HepG2 (cell line): ENCODE data around the gene HMHB1. TPM values are rescaled to one million over a fixed set of nuclear protein-coding genes. Genes with fewer than 3 reads are reported as not detected.
A peak's percentile ranks its signal among the peaks of the same experiment; 100 is the strongest.

Source experiments
- BCL6 ChIP-seq: IDR thresholded peaks from 2 replicates; pipeline ENCODE4 v1.6.1; 2016; ENCODE audit warnings: missing genetic modification reagents, missing compliant biosample characterization
- BORCS8-MEF2B ChIP-seq: sonication (generic); formaldehyde crosslinking; IDR thresholded peaks from 2 replicates; pipeline ENCODE4 v1.8.0; 2022; ENCODE audit warnings: mild to moderate bottlenecking, missing genetic modification reagents
- CERS6 ChIP-seq: sonication (generic); formaldehyde crosslinking; IDR thresholded peaks from 2 replicates; pipeline ENCODE4 v1.5.0; 2020; ENCODE audit warnings: missing genetic modification reagents
- ELF4 ChIP-seq: sonication (generic); formaldehyde crosslinking; IDR thresholded peaks from 2 replicates; pipeline ENCODE4 v1.5.0; 2020; ENCODE audit warnings: missing genetic modification reagents, mild to moderate bottlenecking, moderate library complexity, borderline replicate concordance
- KAT7 ChIP-seq: IDR thresholded peaks from 2 replicates; pipeline ENCODE4 v1.6.1; 2018; ENCODE audit warnings: borderline replicate concordance, missing compliant biosample characterization
- KLF6 ChIP-seq: IDR thresholded peaks from 2 replicates; pipeline ENCODE4 v1.8.0; 2016; ENCODE audit warnings: missing biosample characterization, missing genetic modification reagents
- POGK ChIP-seq: sonication (generic); formaldehyde crosslinking; conservative IDR thresholded peaks from 2 replicates; pipeline ENCODE4 v1.8.0; 2022; ENCODE audit warnings: mild to moderate bottlenecking, moderate library complexity, missing genetic modification reagents
- PRDM4 ChIP-seq: sonication (generic); formaldehyde crosslinking; IDR thresholded peaks from 2 replicates; pipeline ENCODE4 v1.9.0; 2021; ENCODE audit warnings: missing genetic modification reagents, borderline replicate concordance
- SP5 ChIP-seq: IDR thresholded peaks from 2 replicates; pipeline ENCODE4 v1.6.1; 2016; ENCODE audit warnings: low read depth, borderline replicate concordance
- WIZ ChIP-seq: sonication (generic); formaldehyde crosslinking; IDR thresholded peaks from 2 replicates; pipeline ENCODE4 v1.5.1; 2020; ENCODE audit warnings: mild to moderate bottlenecking, missing genetic modification reagents
- ZMAT5 ChIP-seq: sonication (generic); formaldehyde crosslinking; IDR thresholded peaks from 2 replicates; pipeline ENCODE4 v1.5.0; 2020; ENCODE audit warnings: mild to moderate bottlenecking, low read depth, missing genetic modification reagents, borderline replicate concordance
- ZNF275 ChIP-seq: sonication (generic); formaldehyde crosslinking; IDR thresholded peaks from 2 replicates; pipeline ENCODE4 v1.8.0; 2022; ENCODE audit warnings: missing genetic modification reagents, mild to moderate bottlenecking, inconsistent platforms, borderline replicate concordance
- polyA plus RNA-seq, 8 experiments: library from polyadenylated mRNA; depleted of rRNA in 3 of 8; stranded (reverse) in 7 of 8; unstranded in 1 of 8; fragments of >200 nt; fragmentation: Illumina TruSeq in 4 of 8; extraction: Trizol in 4 of 8; gene quantifications; 2 replicates each; pipeline versions ENCODE4 v1.2.1 to v1.2.3, GENCODE V29; 2011 to 2016; ENCODE audit warnings: low read depth in 4 of 8, missing spikeins in 1 of 8, mixed read lengths in 1 of 8; ENCODE audit not compliant: insufficient read depth in 1 of 8
- total RNA-seq, 5 experiments: library from RNA; depleted of rRNA; stranded (reverse); fragments of >200 nt; fragmentation: Illumina TruSeq; extraction: Trizol; gene quantifications; 2 replicates each; pipeline ENCODE4 v1.2.3, GENCODE V29; 2016; ENCODE audit warnings: low read depth in 1 of 5
- TF ChIP-seq, protein P1 (sequence below): sonication (generic); formaldehyde crosslinking; IDR thresholded peaks from 2 replicates; pipeline ENCODE4 v1.4.0; 2020; ENCODE audit warnings: missing genetic modification reagents, borderline replicate concordance
- TF ChIP-seq, protein P2 (sequence below): sonication (generic); formaldehyde crosslinking; IDR thresholded peaks from 2 replicates; pipeline ENCODE4 v1.8.0; 2022; ENCODE audit warnings: missing genetic modification reagents, mild to moderate bottlenecking, borderline replicate concordance

The HMHB1 gene
- total and polyA plus RNA-seq, 2 of the 13 experiments (the other 11 are each of a cell fraction or from before 2014, with no cell fraction given) = not detected

- no peak for TF ChIP-seq POGK
- TF ChIP-seq BORCS8-MEF2B (CRISPR knock-in tag) = no peak
- no peak for TF ChIP-seq CERS6 (CRISPR knock-in tag)
- TF ChIP-seq WIZ (CRISPR knock-in tag) = no peak
- TF ChIP-seq, protein P1, sequence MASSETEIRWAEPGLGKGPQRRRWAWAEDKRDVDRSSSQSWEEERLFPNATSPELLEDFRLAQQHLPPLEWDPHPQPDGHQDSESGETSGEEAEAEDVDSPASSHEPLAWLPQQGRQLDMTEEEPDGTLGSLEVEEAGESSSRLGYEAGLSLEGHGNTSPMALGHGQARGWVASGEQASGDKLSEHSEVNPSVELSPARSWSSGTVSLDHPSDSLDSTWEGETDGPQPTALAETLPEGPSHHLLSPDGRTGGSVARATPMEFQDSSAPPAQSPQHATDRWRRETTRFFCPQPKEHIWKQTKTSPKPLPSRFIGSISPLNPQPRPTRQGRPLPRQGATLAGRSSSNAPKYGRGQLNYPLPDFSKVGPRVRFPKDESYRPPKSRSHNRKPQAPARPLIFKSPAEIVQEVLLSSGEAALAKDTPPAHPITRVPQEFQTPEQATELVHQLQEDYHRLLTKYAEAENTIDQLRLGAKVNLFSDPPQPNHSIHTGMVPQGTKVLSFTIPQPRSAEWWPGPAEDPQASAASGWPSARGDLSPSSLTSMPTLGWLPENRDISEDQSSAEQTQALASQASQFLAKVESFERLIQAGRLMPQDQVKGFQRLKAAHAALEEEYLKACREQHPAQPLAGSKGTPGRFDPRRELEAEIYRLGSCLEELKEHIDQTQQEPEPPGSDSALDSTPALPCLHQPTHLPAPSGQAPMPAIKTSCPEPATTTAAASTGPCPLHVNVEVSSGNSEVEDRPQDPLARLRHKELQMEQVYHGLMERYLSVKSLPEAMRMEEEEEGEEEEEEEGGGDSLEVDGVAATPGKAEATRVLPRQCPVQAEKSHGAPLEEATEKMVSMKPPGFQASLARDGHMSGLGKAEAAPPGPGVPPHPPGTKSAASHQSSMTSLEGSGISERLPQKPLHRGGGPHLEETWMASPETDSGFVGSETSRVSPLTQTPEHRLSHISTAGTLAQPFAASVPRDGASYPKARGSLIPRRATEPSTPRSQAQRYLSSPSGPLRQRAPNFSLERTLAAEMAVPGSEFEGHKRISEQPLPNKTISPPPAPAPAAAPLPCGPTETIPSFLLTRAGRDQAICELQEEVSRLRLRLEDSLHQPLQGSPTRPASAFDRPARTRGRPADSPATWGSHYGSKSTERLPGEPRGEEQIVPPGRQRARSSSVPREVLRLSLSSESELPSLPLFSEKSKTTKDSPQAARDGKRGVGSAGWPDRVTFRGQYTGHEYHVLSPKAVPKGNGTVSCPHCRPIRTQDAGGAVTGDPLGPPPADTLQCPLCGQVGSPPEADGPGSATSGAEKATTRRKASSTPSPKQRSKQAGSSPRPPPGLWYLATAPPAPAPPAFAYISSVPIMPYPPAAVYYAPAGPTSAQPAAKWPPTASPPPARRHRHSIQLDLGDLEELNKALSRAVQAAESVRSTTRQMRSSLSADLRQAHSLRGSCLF = no peak
- TF ChIP-seq BCL6 (CRISPR knock-in tag) = peak; percentile 35; the same call in 1 of the 2 replicates
- TF ChIP-seq KLF6 (CRISPR knock-in tag) = no peak
- TF ChIP-seq, protein P2, sequence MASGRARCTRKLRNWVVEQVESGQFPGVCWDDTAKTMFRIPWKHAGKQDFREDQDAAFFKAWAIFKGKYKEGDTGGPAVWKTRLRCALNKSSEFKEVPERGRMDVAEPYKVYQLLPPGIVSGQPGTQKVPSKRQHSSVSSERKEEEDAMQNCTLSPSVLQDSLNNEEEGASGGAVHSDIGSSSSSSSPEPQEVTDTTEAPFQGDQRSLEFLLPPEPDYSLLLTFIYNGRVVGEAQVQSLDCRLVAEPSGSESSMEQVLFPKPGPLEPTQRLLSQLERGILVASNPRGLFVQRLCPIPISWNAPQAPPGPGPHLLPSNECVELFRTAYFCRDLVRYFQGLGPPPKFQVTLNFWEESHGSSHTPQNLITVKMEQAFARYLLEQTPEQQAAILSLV = no peak
- TF ChIP-seq SP5 (CRISPR knock-in tag) = no peak
- no peak for TF ChIP-seq ZMAT5 (CRISPR knock-in tag)
- TF ChIP-seq ELF4 (CRISPR knock-in tag) = no peak
- no peak for TF ChIP-seq PRDM4
- TF ChIP-seq KAT7 (CRISPR knock-in tag) = no peak
- TF ChIP-seq ZNF275 = 0 out of 2 replicates have a peak, but pooled peaks have one; percentile 43
Observed at GRCh38 chr5:143824851-143825720, 13.1 kb downstream of the HMHB1 start (continued).
